Suprapubic skin (tissue), 4 donors: Measurements from ENCODE around the gene TPRN. TPM values are rescaled to one million over a fixed set of nuclear protein-coding genes. Genes with fewer than 3 reads are reported as not detected.

ENCODE experiments used
- DNase-seq, 2 donors: peaks; one replicate each; pipeline ENCODE4 v3.0.0-alpha.2; 2019; ENCODE audit warnings: low spot score in 2 of 2
- H3K27ac ChIP-seq: fragments of 200-600 bp; sonication (generic); one replicate; pipeline ENCODE4 v1.5.1; 2019
- H3K27me3 ChIP-seq: fragments of 200-600 bp; sonication (generic); one replicate; pipeline ENCODE4 v1.5.1; 2019
- H3K36me3 ChIP-seq: fragments of 200-600 bp; sonication (generic); one replicate; pipeline ENCODE4 v1.5.1; 2019
- H3K4me1 ChIP-seq: fragments of 200-600 bp; sonication (generic); one replicate; pipeline ENCODE4 v1.5.1; 2019
- H3K4me3 ChIP-seq: fragments of 200-600 bp; sonication (generic); one replicate; pipeline ENCODE4 v1.5.1; 2019; ENCODE audit warnings: mild to moderate bottlenecking
- H3K9me3 ChIP-seq: fragments of 200-600 bp; sonication (generic); one replicate; pipeline ENCODE4 v1.5.1; 2019
- EP300 ChIP-seq: sonication (generic); formaldehyde crosslinking; IDR thresholded peaks from one replicate; pipeline ENCODE4 v1.6.1; 2017; ENCODE audit warnings: antibody characterized with exemption
- POLR2A ChIP-seq, 2 donors: fragments of 450-650 bp; IDR thresholded peaks; one replicate each; pipeline ENCODE4 v1.6.1; 2017; ENCODE audit warnings: antibody characterized with exemption in 2 of 2, mild to moderate bottlenecking in 2 of 2, moderate library complexity in 2 of 2
- POLR2AphosphoS5 ChIP-seq, 3 donors: sonication (generic); formaldehyde crosslinking; IDR thresholded peaks; one replicate each; pipeline ENCODE4 v1.6.1; 2017; ENCODE audit warnings: antibody characterized with exemption in 3 of 3
- WGBS: methylation state at CpG from one replicate; pipeline ENCODE4 v1.1.5; 2018; 5-methylcytosine and 5-hydroxymethylcytosine counted together
- total RNA-seq, 4 donors: library from RNA; depleted of rRNA; stranded (reverse); fragments of >200 nt; gene quantifications; one replicate each; pipeline ENCODE4 v1.1.0, GENCODE V29; 2016
- TF ChIP-seq, protein P1 (sequence below), 2 donors: fragments of 200-600 bp in 1 of 2; fragments of 450-650 bp in 1 of 2; sonication (generic) in 1 of 2; IDR thresholded peaks; one replicate each; pipeline ENCODE4 v1.5.1; 2016 to 2019; ENCODE audit warnings: antibody characterized with exemption in 2 of 2, mild to moderate bottlenecking in 1 of 2, moderate library complexity in 1 of 2

Gene TPRN
- total RNA-seq, 4 donors from 2014 or later = 12.6 to 23.6 (median 18.7) TPM

- peak within 1 kb of the TSS; percentile 85 for H3K27ac ChIP-seq
- 13% methylated on average over 6 of the region's 88 CpGs for WGBS
- TF ChIP-seq POLR2AphosphoS5 (IDR thresholded peaks at IDR 0.05) (no peak), EP300 (no peak), POLR2A (IDR thresholded peaks at IDR 0.05) (no peak)
- TF ChIP-seq, protein P1, sequence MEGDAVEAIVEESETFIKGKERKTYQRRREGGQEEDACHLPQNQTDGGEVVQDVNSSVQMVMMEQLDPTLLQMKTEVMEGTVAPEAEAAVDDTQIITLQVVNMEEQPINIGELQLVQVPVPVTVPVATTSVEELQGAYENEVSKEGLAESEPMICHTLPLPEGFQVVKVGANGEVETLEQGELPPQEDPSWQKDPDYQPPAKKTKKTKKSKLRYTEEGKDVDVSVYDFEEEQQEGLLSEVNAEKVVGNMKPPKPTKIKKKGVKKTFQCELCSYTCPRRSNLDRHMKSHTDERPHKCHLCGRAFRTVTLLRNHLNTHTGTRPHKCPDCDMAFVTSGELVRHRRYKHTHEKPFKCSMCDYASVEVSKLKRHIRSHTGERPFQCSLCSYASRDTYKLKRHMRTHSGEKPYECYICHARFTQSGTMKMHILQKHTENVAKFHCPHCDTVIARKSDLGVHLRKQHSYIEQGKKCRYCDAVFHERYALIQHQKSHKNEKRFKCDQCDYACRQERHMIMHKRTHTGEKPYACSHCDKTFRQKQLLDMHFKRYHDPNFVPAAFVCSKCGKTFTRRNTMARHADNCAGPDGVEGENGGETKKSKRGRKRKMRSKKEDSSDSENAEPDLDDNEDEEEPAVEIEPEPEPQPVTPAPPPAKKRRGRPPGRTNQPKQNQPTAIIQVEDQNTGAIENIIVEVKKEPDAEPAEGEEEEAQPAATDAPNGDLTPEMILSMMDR (IDR thresholded peaks at IDR 0.05) = no peak
- H3K4me1 ChIP-seq = peaks cover 66% of the 10 kb centered on the region
- no peaks in the 10 kb centered on the region for H3K27me3 ChIP-seq
- H3K36me3 ChIP-seq = no peaks in the 10 kb centered on the region
- H3K4me3 ChIP-seq = peak within 1 kb of the TSS; percentile 63
- H3K9me3 ChIP-seq = no peaks in the 10 kb centered on the region
- no peak for DNase-seq
These were observed 21.9 kb upstream of the TPRN start, which contains the start of gene RNF208 for GRCh38 chr9:137222190-137223077. Gene RNF208, minus strand, starts transcription at chr9:137222240. Its CDS starts 1,028 bp downstream, at chr9:137221212.

- DNase-seq = no peak
- H3K27ac ChIP-seq = peak overlapping the region; percentile 60
- H3K27me3 ChIP-seq = no peaks in the 10 kb centered on the region
- no CpG with 5 or more reads among the region's 61 CpGs for WGBS
- peak overlapping the region; percentile 63 for H3K4me3 ChIP-seq
- H3K9me3 ChIP-seq = no peaks in the 10 kb centered on the region
- no peaks in the 10 kb centered on the region for H3K36me3 ChIP-seq
- TF ChIP-seq EP300 (no peak), POLR2A (IDR thresholded peaks at IDR 0.05) (no peak), POLR2AphosphoS5 (IDR thresholded peaks at IDR 0.05) (no peak)
- TF ChIP-seq, protein P1 (IDR thresholded peaks at IDR 0.05) = no peak
- peaks cover 66% of the 10 kb centered on the region for H3K4me1 ChIP-seq
These were observed 21.1 kb upstream of the TPRN start for GRCh38 chr9:137221506-137222111.

GRCh38 chr9:137221095-137221505 lies 20.6 kb upstream of the TPRN start:
- no CpG with 5 or more reads among the region's 14 CpGs for WGBS
- no peak for DNase-seq
- Histone ChIP-seq H3K4me3 (no peak overlapping the region), H3K27ac (no peak overlapping the region), H3K9me3 (no peaks in the 10 kb centered on the region), H3K36me3 (no peaks in the 10 kb centered on the region), H3K27me3 (no peaks in the 10 kb centered on the region), H3K4me1 (peaks cover 64% of the 10 kb centered on the region)
- no peak for TF ChIP-seq EP300
- TF ChIP-seq POLR2AphosphoS5 (IDR thresholded peaks at IDR 0.05) = no peak
- TF ChIP-seq, protein P1 (IDR thresholded peaks at IDR 0.05) = no peak
- no peak for TF ChIP-seq POLR2A (IDR thresholded peaks at IDR 0.05)

GRCh38 chr9:137220317-137221094 lies 20.0 kb upstream of the TPRN start:
- TF ChIP-seq POLR2AphosphoS5 (IDR thresholded peaks at IDR 0.05) (no peak), POLR2A (IDR thresholded peaks at IDR 0.05) (no peak), EP300 (no peak)
- TF ChIP-seq, protein P1 (IDR thresholded peaks at IDR 0.05) = no peak
- H3K27ac ChIP-seq = no peak overlapping the region
- no peak overlapping the region for H3K4me3 ChIP-seq
- no peak for DNase-seq
- H3K4me1 ChIP-seq = peaks cover 58% of the 10 kb centered on the region
- H3K36me3 ChIP-seq = no peaks in the 10 kb centered on the region
- 94% methylated on average over 14 of the region's 52 CpGs for WGBS
- no peaks in the 10 kb centered on the region for H3K27me3 ChIP-seq
- H3K9me3 ChIP-seq = no peaks in the 10 kb centered on the region
